GM12801 (cell line): ENCODE results near the gene MAD2L1.

ENCODE experiments used
- CTCF ChIP-seq: IDR thresholded peaks from one replicate; pipeline ENCODE4 v1.5.1; 2011; ENCODE audit warnings: control low read depth; ENCODE audit not compliant: insufficient read length; ENCODE audit errors: extremely low read depth

Gene MAD2L1

DNA sequence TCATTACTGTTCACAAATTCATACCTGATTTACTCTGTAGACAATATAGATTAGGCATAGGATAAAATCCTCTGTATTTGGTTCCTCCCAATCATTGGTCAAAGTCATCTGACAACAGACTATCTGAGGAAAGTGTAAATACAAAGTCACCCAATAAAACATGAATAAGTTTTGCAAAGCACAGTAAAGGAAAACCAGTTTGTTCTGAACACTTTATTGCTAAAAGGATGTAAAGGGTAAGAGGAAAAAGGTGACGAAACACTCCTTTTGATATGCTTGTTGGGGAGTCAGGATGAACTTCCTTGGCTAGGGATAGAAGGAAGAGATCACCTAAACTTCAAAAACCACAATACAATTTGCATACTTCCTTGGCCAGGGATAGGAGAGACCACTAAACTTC, 10.9 kb downstream of the MAD2L1 start:
- no peak for TF ChIP-seq CTCF

DNA sequence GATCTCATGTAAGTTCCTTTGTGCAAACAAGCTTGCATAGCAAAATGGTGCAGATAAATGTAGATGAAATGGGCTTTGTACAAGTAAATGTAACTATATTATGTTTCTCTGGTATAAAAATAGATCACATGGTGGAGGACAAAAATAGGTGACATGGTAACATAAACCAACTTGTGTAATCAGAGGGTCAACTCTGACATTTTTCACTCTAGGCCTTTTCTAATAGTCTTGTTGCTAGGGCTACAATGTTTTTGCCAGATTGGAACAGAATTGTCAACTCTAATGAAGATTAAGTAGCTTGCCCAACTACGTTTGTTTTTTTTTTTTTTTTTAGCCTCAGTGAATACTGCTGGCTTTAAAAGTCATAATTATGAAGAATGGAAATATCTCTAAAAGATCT, 11.5 kb downstream of the MAD2L1 start:
- no peak for TF ChIP-seq CTCF

DNA sequence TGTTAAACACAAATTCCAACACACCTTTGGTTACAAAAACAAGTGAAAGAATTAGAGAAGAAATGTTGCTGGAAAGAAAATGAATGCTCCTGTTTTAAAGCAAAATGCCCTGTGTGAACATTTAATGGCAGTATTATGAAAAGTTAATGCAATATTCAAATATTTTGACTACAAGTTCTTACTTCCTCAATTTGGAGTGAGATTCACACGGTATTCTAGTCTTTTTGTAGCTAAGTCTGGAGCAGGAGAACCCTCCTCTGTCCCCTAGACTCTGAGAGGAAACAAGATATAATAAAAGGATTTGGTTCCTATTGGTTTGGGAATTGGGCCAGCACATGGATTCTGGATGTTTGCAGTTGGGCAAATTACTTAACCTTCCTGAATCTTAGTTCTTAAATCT, 12.7 kb downstream of the MAD2L1 start:
- no peak for TF ChIP-seq CTCF

- no peak for TF ChIP-seq CTCF
Observed at GRCh38 chr4:120052856-120053255, 13.8 kb downstream of the MAD2L1 start.

GRCh38 chr4:120051253-120051652, 15.4 kb downstream of the MAD2L1 start:
- no peak for TF ChIP-seq CTCF

DNA sequence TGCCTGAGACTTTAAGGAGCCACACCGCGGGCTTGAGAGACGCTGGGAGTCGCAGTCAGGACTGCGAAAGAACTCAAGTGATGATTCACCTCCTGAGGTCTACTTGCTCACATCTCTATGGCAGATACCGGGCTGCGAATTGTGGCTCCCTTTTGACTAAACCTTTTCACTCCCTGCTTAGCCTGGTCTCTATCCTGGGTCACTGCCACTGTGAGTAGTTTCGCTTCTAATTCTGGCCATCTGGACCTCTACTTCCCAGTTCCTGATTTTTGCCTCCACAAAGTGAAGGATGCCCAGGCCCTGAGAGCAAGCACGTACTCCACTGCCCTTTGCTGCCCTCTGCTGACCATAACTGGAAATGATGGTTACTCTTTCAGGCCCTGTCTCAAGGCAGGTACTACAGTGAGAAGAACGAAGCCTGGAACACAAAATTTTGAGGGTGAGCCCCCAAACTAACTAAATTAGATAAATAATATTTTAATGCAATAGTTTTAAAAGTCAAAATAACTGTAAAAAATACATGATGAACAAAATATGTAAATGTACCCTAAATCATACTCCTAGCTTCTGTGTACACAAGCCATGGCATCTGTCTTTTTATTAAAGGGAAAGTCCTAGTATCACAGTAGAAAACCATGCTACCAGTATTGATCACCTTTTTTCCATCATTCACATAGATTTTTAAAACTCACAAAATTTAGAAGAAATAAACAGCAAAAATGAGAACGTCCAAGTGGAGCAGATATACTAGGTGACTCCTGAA, 16.7 kb downstream of the MAD2L1 start:
- TF ChIP-seq CTCF = no peak

GRCh38 chr4:120043828-120044227, 22.8 kb downstream of the MAD2L1 start:
- TF ChIP-seq CTCF = no peak

- TF ChIP-seq CTCF = no peak
Observed at GRCh38 chr4:120037411-120037810, 29.2 kb downstream of the MAD2L1 start.
